ENCODE data around the gene PRKAR2B. TPM values are rescaled to one million over a fixed set of nuclear protein-coding genes. Genes with fewer than 3 reads are reported as not detected.

Gene PRKAR2B
- total and polyA plus RNA-seq, 2 experiments from 2014 or later = 48.8 to 50.6 TPM

- no peak for TF ChIP-seq ZNF462 (CRISPR knock-in tag; IDR thresholded peaks at IDR 0.05)
- TF ChIP-seq CREB1 (CRISPR knock-in tag; IDR thresholded peaks at IDR 0.05; ENCODE audit: low read depth) = no peak
- TF ChIP-seq ETS1 (IDR thresholded peaks at IDR 0.05) = no peak
- TF ChIP-seq EZH2phosphoT487 (IDR thresholded peaks at IDR 0.05; ENCODE audit: unreplicated experiment) = no peak
- no peak for TF ChIP-seq STAT1 (IDR thresholded peaks at IDR 0.05; ENCODE audit: unreplicated experiment)
- TF ChIP-seq ZNF331 (CRISPR knock-in tag; IDR thresholded peaks at IDR 0.05; ENCODE audit: low read depth) = no peak
- TF ChIP-seq EZH2 (IDR thresholded peaks at IDR 0.05; ENCODE audit: low read depth, unreplicated experiment) = no peak
- TF ChIP-seq JUNB (IDR thresholded peaks at IDR 0.05; ENCODE audit: unreplicated experiment) = no peak
- no peak for TF ChIP-seq ZNF114 (CRISPR knock-in tag; IDR thresholded peaks at IDR 0.05)
These were observed 113.5 kb downstream of the PRKAR2B start (continued) for GRCh38 chr7:107158028-107158427.

- no peaks in the 10 kb centered on the region for H3K27me3 Mint-ChIP-seq (ENCODE audit: insufficient read depth, low read depth, poor library complexity)
- H3K9me2 ChIP-seq (ENCODE audit: insufficient read depth) = no peaks in the 10 kb centered on the region
- H3K4me2 ChIP-seq = no peak overlapping the region
- TF ChIP-seq CREB1 (CRISPR knock-in tag; IDR thresholded peaks at IDR 0.05; ENCODE audit: low read depth) (no peak), NANOG (IDR thresholded peaks at IDR 0.05; ENCODE audit: borderline replicate concordance) (no peak)
- H2AFZ ChIP-seq = no peak overlapping the region
- no peaks in the 10 kb centered on the region for H3K27me3 ChIP-seq (ENCODE audit: insufficient read depth)
- no peak overlapping the region for H3K27ac Mint-ChIP-seq
- H3K36me3 ChIP-seq (ENCODE audit: insufficient read depth) = peaks cover 4% of the 10 kb centered on the region; the same call in 1 of the 2 replicates
- ATAC-seq (no peak), DNase-seq (ENCODE audit: low spot score) (no peak)
- no peak overlapping the region for H3K27ac ChIP-seq (ENCODE audit: low read depth)
- H3K36me3 Mint-ChIP-seq (ENCODE audit: low read depth) = peaks cover 5% of the 10 kb centered on the region
- H3K4me1 Mint-ChIP-seq = peaks cover 3% of the 10 kb centered on the region; the same call in 2 of the 3 replicates
- H3K4me3 ChIP-seq = no peak overlapping the region
- no peaks in the 10 kb centered on the region for H3F3A ChIP-seq (replicated peaks; ENCODE audit: low read depth)
- no peaks in the 10 kb centered on the region for H3K79me2 ChIP-seq (replicated peaks; ENCODE audit: insufficient read depth)
- H3K4me1 ChIP-seq (ENCODE audit: insufficient read depth) = no peaks in the 10 kb centered on the region; the same call in 1 of the 2 replicates
- no peaks in the 10 kb centered on the region for H4K20me1 ChIP-seq (replicated peaks; ENCODE audit: insufficient read depth)
- no peak overlapping the region for H3K4me3 Mint-ChIP-seq
- no peaks in the 10 kb centered on the region; the same call in 2 of the 3 replicates for H3K9me3 Mint-ChIP-seq
These were observed 115.9 kb downstream of the PRKAR2B start for GRCh38 chr7:107160389-107160788.

All from GM23338 (cell line).